WTC11 (cell line): ENCODE data around the gene SELENON.

Experiments used
- CREB1 ChIP-seq: sonication (generic); formaldehyde crosslinking; IDR thresholded peaks from 2 replicates; pipeline ENCODE4 v1.8.0; 2023; ENCODE audit warnings: mild to moderate bottlenecking, missing genetic modification reagents
- TF ChIP-seq, protein P1 (sequence below): fragments of 200-600 bp; IDR thresholded peaks from 2 replicates; pipeline ENCODE4 v1.8.0; 2022; ENCODE audit warnings: antibody characterized with exemption

- TF ChIP-seq, protein P1, sequence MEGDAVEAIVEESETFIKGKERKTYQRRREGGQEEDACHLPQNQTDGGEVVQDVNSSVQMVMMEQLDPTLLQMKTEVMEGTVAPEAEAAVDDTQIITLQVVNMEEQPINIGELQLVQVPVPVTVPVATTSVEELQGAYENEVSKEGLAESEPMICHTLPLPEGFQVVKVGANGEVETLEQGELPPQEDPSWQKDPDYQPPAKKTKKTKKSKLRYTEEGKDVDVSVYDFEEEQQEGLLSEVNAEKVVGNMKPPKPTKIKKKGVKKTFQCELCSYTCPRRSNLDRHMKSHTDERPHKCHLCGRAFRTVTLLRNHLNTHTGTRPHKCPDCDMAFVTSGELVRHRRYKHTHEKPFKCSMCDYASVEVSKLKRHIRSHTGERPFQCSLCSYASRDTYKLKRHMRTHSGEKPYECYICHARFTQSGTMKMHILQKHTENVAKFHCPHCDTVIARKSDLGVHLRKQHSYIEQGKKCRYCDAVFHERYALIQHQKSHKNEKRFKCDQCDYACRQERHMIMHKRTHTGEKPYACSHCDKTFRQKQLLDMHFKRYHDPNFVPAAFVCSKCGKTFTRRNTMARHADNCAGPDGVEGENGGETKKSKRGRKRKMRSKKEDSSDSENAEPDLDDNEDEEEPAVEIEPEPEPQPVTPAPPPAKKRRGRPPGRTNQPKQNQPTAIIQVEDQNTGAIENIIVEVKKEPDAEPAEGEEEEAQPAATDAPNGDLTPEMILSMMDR: no peak
- no peak for TF ChIP-seq CREB1
Measured at GRCh38 chr1:25843483-25843882, 43.5 kb downstream of the SELENON start.
